LHCN-M2 (cell line): ENCODE results near the gene MTAP. TPM values are rescaled to one million over a fixed set of nuclear protein-coding genes. Genes with fewer than 3 reads are reported as not detected.
A peak's percentile ranks its signal among the peaks of the same experiment; 100 is the strongest.
"Not testable (repeated sequence)": the region's sequence is repeated elsewhere in the genome, so short reads cannot be mapped to it uniquely, and the experiment has no call there.

Experiments used
- DNase-seq: peaks from one replicate; pipeline ENCODE4 v3.0.0-alpha.2; 2012; ENCODE audit warnings: low read depth
- total RNA-seq: library from RNA; depleted of rRNA; stranded (reverse); fragments of >200 nt; gene quantifications from 2 replicates; pipeline ENCODE4 v1.2.3, GENCODE V29; 2014

MTAP gene
- total RNA-seq, 1 experiment from 2014 or later, result 67.5 TPM

GRCh38 chr9:21906881-21907280, 104.4 kb downstream of the MTAP start:
- DNase-seq, result no peak

GRCh38 chr9:21919377-21920362, 117.2 kb downstream of the MTAP start:
- peak; percentile 42 for DNase-seq

DNA sequence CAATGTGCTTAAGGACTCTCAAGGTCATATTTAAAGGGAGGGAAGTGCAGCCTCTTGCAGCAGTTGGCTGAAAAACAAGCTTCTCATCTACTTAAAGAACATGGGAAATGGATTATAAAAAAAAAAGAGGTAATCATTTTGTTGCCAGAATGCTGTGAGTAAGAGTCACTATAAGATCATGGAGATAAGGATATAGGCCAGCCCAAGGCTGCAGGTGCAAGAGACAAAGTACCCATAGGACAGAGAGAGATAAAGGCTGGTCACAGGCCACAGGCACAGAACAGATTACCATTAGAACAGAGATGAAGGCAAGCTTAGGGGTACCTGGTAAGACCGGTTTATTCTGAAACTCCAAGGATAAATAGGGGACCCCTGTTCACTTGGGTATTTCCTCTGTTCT, 121.3 kb downstream of the MTAP start:
- no peak for DNase-seq

DNA sequence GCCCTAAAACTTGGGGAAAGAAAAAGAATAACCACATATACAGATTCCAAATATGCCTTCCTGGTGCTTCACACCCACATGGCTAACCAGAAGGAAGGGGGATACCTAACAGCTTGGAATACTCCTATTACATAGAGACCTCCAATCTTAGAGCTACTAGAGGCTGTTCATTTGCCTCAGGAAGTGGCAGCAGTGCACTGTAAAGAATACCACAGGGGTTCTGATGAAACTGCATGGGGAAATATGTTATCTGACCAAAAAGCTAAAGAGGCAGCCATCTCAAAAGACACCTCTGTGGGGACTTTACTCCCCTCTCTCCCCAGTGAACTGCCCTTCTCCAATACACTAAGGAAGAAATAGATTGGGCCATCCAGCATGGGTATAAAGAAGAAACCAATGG, 125.3 kb downstream of the MTAP start:
- DNase-seq, result no peak

GRCh38 chr9:21931428-21931827, 129.0 kb downstream of the MTAP start:
- DNase-seq, result peak; percentile 58

DNA sequence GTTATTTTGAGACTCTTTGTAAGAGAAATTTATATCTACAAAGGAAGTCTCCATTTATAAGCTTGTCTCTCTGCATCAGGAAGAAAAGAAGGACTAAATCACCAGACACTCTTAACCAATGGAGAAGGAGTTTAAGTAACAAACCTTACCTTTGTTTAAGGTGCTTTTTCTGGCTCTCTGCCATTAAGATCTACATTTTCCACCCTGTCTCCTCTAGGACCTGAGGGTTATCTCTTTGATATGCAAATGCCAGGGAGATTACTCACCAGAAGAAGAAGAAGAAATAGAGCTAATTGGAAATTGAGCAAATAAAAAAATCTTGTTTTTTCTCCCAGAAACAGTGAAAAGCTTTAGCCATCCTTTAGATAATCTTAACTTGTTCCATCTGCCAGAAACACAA, 130.8 kb downstream of the MTAP start:
- DNase-seq, result no peak

- DNase-seq, result peak; percentile 39
Observed at GRCh38 chr9:21933865-21934264, 131.4 kb downstream of the MTAP start.

DNA sequence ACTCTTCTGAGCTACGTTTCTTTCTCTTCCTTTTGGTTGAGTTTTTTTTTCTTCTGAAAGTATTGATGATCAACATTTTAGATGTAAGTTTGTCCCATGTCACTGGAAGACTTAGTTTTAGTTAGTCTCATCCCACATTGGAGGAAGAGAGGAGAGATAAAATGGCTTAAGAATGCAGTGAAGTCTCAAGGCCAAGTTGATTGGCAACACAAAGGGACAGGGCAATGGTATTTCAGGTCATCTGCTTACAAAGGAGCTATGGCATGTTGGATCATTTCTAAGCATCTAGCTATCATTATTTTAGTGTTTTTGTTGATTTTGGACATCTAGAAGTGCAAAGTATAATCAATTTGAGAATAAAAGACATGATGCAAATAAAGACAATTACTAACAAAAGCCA, 133.2 kb downstream of the MTAP start:
- no peak for DNase-seq

DNA sequence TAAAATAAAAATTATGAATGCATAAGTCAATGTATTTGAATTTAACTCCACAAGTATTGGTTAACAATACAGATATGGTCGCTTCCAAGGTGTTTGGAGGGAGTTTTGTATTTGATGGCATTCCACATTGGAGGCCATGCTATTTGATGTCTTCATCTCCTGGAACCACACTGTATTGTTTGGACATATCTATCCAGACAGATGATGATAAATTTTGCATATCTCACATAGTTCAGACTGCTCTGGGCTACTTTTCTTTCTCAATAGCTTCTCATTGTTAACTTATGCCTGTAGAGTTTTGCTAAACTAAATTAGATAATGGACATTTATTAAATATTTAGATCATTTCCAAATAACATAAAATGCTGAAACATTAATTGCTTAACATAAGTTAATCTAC, 133.7 kb downstream of the MTAP start:
- DNase-seq, result no peak

DNA sequence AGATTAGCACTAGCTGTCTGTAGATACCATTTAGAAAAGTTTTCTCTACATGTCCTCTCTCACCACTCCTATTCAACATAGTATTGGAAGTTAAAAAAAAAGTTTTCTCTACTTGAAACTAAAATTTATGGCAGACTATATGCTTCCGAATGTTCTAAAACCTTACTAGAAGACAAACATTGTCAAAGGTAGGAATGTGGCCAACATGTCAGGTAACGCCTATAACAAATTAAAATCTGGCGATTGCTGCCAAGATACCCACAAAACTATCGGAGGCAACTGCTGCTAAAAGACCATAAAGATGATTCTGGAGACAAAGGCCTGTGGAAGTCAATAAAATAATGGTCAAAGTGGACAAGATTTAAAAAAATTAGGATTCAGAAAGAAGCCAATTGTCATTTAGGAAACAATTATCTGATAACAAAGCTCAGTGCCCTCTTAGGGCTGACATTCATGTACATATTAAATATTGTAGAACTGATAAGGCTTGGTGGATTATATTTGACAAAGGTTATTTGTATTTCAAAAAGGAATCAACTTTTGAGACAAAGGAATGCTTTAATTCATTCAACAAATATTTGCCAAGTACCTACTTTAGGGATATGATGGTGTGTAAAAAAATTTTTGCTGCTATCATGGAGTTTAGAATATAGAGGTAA, 139.0 kb downstream of the MTAP start:
- no peak for DNase-seq

- no peak for DNase-seq
Observed at GRCh38 chr9:21943464-21943863, 141.0 kb downstream of the MTAP start.

DNA sequence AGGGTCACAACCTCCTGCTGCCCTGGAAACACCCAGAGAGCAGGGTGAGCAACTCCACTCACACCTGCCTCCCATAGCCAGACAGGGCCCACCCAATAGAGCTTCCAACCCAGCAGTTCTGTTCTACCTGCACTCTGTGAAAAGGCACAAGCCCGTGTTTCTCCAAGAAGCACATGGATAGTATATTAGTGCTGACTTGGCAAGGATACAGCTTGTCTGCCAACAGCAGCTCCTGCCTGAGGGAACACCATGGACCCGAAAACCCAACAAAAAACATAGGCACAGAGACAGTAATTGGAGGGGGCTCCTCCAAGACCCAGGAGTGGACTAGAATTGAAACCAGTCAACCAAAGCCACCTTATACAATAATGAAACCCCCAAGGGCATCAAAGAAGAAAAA, 143.2 kb downstream of the MTAP start:
- DNase-seq, result no peak

DNA sequence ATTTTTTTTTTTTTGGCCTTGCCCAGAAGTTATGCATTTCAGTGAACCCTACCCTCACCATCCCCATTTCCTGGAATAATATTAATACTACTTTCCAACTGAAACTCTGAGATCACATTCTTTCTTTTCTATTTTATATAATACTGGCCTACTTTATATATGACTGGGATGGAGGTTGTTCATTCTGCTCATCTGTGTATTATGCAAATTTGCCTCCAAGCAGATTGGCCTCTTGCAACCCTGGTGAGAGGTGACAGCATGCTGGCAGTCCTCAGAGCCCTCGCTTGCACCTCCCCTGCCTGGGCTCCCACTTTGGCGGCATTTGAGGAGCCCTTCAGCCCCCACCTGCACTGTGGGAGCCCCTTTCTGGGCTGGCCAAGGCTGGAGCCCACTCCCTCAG, 156.4 kb downstream of the MTAP start:
- no peak for DNase-seq

DNA sequence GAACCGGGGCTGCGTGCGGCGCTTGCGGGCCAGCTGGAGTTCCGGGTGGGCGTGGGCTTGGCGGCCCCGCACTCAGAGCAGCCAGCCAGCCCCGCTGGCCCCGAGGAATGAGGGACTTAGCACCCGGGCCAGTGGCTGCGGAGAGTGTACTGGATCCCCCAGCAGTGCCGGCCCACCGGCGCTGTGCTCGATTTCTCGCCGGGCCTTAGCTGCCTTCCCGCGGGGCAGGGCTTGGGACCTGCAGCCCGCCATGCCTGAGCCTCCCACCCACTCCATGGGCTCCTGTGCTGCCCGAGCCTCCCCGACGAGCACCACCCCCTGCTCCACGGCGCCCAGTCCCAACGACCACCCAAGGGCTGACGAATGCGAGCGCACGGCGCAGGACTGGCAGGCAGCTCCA, 156.8 kb downstream of the MTAP start:
- not testable (repeated sequence) for DNase-seq

- no peak for DNase-seq
Observed at GRCh38 chr9:21961569-21961968, 159.1 kb downstream of the MTAP start.

- DNase-seq, result no peak
Observed at GRCh38 chr9:21964925-21965385, 162.5 kb downstream of the MTAP start.

DNA sequence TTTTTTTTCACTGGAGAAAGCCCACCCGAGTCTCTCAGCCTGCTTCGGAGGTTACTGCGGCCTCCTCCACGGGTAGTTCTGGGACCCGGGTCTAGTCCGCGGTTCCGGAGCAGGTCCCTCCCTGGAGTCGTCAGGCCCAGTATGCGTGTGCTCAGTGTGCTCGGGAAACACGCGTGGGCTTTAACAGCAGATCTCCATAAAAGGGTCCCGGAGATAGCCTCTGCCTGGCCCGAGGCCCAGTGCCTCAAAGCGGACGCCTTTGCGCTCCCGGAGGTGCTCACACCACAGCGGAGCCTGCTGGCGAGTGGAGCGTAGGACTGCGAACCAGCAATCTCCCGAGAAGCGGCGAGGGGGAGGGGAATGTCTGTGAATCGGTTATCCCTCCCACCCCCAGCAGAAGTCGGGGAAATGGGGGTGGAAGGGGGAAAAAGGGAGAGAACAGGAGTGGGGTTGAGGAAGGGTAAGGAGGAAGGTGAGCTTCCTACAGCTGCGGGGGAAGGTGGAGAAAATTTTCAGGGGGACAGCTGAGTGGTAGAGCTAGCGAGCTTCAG, 163.0 kb downstream of the MTAP start:
- DNase-seq, result no peak

DNA sequence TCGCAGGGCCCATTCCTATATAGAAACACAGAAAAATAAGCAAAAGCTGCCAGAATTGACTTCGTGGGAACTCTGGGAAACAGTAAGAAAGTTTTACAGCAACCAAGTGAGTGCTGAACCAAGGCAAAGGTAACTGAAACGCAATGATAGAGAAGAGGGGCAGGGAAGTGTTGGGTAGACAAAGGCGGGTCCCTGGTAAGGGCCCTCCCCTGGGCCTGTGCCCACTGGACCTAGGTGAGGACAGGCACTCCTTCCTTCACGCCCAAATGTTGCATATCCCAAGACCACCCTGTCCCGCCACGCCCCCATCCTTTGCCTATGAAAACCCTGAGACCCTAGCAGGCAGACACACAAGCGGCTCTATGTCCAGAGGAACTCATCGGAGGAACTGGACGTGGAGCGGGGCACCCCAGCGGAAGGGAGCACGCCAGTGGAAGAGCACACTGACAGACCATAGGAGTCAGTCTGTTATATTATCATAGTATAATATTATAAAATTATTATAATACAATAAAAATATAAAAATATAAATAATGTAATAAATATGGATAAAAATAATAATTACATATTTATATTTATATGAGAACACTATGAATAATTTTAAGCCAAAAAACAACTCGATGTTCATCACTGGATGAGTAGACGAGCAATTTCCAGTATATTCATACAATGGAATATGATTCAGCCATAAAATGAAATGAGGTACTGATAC, 163.9 kb downstream of the MTAP start:
- no peak for DNase-seq

- no peak for DNase-seq
Observed at GRCh38 chr9:21967169-21967568, 164.7 kb downstream of the MTAP start.

- no peak for DNase-seq
Observed at GRCh38 chr9:21967702-21968101, 165.3 kb downstream of the MTAP start.

- DNase-seq, result no peak
Observed at GRCh38 chr9:21968331-21969010, 166.0 kb downstream of the MTAP start.
